Activated gamma-delta T cell treated with Interleukin-2 at 50 U/mL for 16 hours (primary cell): ENCODE data around the gene CRYBG1.
"Not testable (repeated sequence)": the region's sequence is repeated elsewhere in the genome, so short reads cannot be mapped to it uniquely, and the experiment has no call there.

Experiments used
- DNase-seq: peaks from one replicate; pipeline ENCODE4 v3.0.0-alpha.2; 2020

The CRYBG1 gene

GRCh38 chr6:106373502-106374239 is 13.2 kb downstream of the CRYBG1 start:
- no peak for DNase-seq

GRCh38 chr6:106377061-106377540 is 16.6 kb downstream of the CRYBG1 start:
- no peak for DNase-seq

GRCh38 chr6:106379951-106380350 is 19.4 kb downstream of the CRYBG1 start:
- DNase-seq = no peak

GRCh38 chr6:106380407-106380806 is 19.9 kb downstream of the CRYBG1 start:
- no peak for DNase-seq

GRCh38 chr6:106381223-106381622 is 20.7 kb downstream of the CRYBG1 start:
- DNase-seq = no peak

GRCh38 chr6:106381881-106382280 is 21.4 kb downstream of the CRYBG1 start:
- DNase-seq = no peak

- DNase-seq = no peak
Measured at GRCh38 chr6:106383573-106383972, 23.1 kb downstream of the CRYBG1 start.

- no peak for DNase-seq
Measured at GRCh38 chr6:106385530-106385929, 25.0 kb downstream of the CRYBG1 start.

- DNase-seq = no peak
Measured at GRCh38 chr6:106387875-106388274, 27.4 kb downstream of the CRYBG1 start.

- no peak for DNase-seq
Measured at GRCh38 chr6:106390088-106390487, 29.6 kb downstream of the CRYBG1 start.

GRCh38 chr6:106396426-106397220 is 36.1 kb downstream of the CRYBG1 start:
- DNase-seq = no peak

GRCh38 chr6:106397431-106397830 is 36.9 kb downstream of the CRYBG1 start:
- no peak for DNase-seq

- DNase-seq = no peak
Measured at GRCh38 chr6:106398621-106399020, 38.1 kb downstream of the CRYBG1 start.

GRCh38 chr6:106405044-106405443 is 44.5 kb downstream of the CRYBG1 start:
- DNase-seq = not testable (repeated sequence)

GRCh38 chr6:106411056-106411455 is 50.5 kb downstream of the CRYBG1 start:
- DNase-seq = no peak

- no peak for DNase-seq
Measured at GRCh38 chr6:106411643-106412200, 51.2 kb downstream of the CRYBG1 start.

GRCh38 chr6:106413016-106413415 is 52.5 kb downstream of the CRYBG1 start:
- no peak for DNase-seq

- DNase-seq = no peak
Measured at GRCh38 chr6:106413722-106414121, 53.2 kb downstream of the CRYBG1 start.

GRCh38 chr6:106415921-106416320 is 55.4 kb downstream of the CRYBG1 start:
- DNase-seq = no peak

GRCh38 chr6:106417572-106418147 is 57.1 kb downstream of the CRYBG1 start:
- no peak for DNase-seq

GRCh38 chr6:106419900-106420613 is 59.5 kb downstream of the CRYBG1 start:
- DNase-seq = no peak

GRCh38 chr6:106421496-106421895 is 61.0 kb downstream of the CRYBG1 start:
- DNase-seq = no peak

- DNase-seq = no peak
Measured at GRCh38 chr6:106422534-106422933, 62.0 kb downstream of the CRYBG1 start.
